ENCODE measurements around the gene PLS1. TPM values are rescaled to one million over a fixed set of nuclear protein-coding genes. Genes with fewer than 3 reads are reported as not detected.
"Not testable (repeated sequence)": the region's sequence is repeated elsewhere in the genome, so short reads cannot be mapped to it uniquely, and the experiment has no call there.

The PLS1 gene
- total RNA-seq, 4 donors from 2014 or later, result 58.7 to 507 (median 340) TPM

- Histone ChIP-seq H3K27ac (peak overlapping the region; percentile 87 to 92 (median 90)), H3K27me3 (no peaks in the 10 kb centered on the region), H3K36me3 (no peaks in the 10 kb centered on the region), H3K4me3 (peak overlapping the region in 1 of 4 donors; percentile 26), H3K9me3 (no peaks in the 10 kb centered on the region), H3K4me1 (peaks cover 0 to 64% (median 26%) of the 10 kb centered on the region in 4 donors)
- 25 to 68% methylated on average over 2 to 4 of the region's 4 CpGs for WGBS, 2 donors (ENCODE audit: low coverage in 1 of 2)
- intact Hi-C loops (cut with DNase I; ENCODE audit: low total_unique reads), result no loop called here
- no peak for TF ChIP-seq POLR2AphosphoS5 (IDR thresholded peaks at IDR 0.05)
- no peak for TF ChIP-seq EP300 (IDR thresholded peaks at IDR 0.05; ENCODE audit: low read depth)
- TF ChIP-seq POLR2A (IDR thresholded peaks at IDR 0.05), result no peak
- TF ChIP-seq CTCF (IDR thresholded peaks at IDR 0.05), result no peak
- DNase-seq, result no peak
- in situ Hi-C loops (cut with MboI; ENCODE audit: low pct_ligation_motif_present in 1 of 4, low pct_unique_long_range_greater_than_20kb in 1 of 4, low sequenced_read_pairs in 3 of 4), result no loop called here
Measured at GRCh38 chr3:142601713-142602112, 5.5 kb downstream of the PLS1 start.

GRCh38 chr3:142602619-142603385 is 6.6 kb downstream of the PLS1 start:
- intact Hi-C loops (cut with DNase I; ENCODE audit: low total_unique reads), result no loop called here
- WGBS, 2 donors (ENCODE audit: low coverage in 1 of 2), result 44 to 58% methylated on average over 11 to 13 of the region's 13 CpGs
- peak overlapping the region in 1 of 4 donors; percentile 26 for H3K4me3 ChIP-seq
- no peaks in the 10 kb centered on the region for H3K36me3 ChIP-seq
- peak overlapping the region; percentile 87 to 92 (median 90) for H3K27ac ChIP-seq
- no peaks in the 10 kb centered on the region for H3K9me3 ChIP-seq
- in situ Hi-C loops (cut with MboI; ENCODE audit: low pct_ligation_motif_present in 1 of 4, low pct_unique_long_range_greater_than_20kb in 1 of 4, low sequenced_read_pairs in 3 of 4), result no loop called here
- no peaks in the 10 kb centered on the region for H3K27me3 ChIP-seq
- DNase-seq, result peak; percentile 46
- peaks cover 0 to 74% (median 27%) of the 10 kb centered on the region in 4 donors for H3K4me1 ChIP-seq
- TF ChIP-seq POLR2A (IDR thresholded peaks at IDR 0.05), result peak; percentile 42
- no peak for TF ChIP-seq CTCF (IDR thresholded peaks at IDR 0.05)
- TF ChIP-seq EP300 (IDR thresholded peaks at IDR 0.05; ENCODE audit: low read depth), result no peak
- TF ChIP-seq POLR2AphosphoS5 (IDR thresholded peaks at IDR 0.05), result peak in 1 of 3 donors; percentile 6

GRCh38 chr3:142603386-142603705 is 7.2 kb downstream of the PLS1 start:
- peak; percentile 62 for DNase-seq
- WGBS, 2 donors (ENCODE audit: low coverage in 1 of 2), result 50 to 57% methylated on average over 1 to 7 of the region's 7 CpGs
- H3K27me3 ChIP-seq; H3K9me3 ChIP-seq; H3K36me3 ChIP-seq; H3K4me3 ChIP-seq; in situ Hi-C loops (cut with MboI; ENCODE audit: low pct_ligation_motif_present in 1 of 4, low pct_unique_long_range_greater_than_20kb in 1 of 4, low sequenced_read_pairs in 3 of 4); intact Hi-C loops (cut with DNase I; ENCODE audit: low total_unique reads): not testable (repeated sequence)
- Histone ChIP-seq H3K27ac (peak overlapping the region; percentile 87 to 92 (median 90)), H3K4me1 (peaks cover 0 to 77% (median 27%) of the 10 kb centered on the region in 4 donors)
- TF ChIP-seq POLR2AphosphoS5 (IDR thresholded peaks at IDR 0.05), result peak in 1 of 3 donors; percentile 41

GRCh38 chr3:142604940-142605339 is 8.7 kb downstream of the PLS1 start:
- H3K27ac ChIP-seq, result peak overlapping the region; percentile 87 to 92 (median 90)

More at GRCh38 chr3:142604940-142605339, 8.7 kb downstream of the PLS1 start:
- Histone ChIP-seq H3K9me3 (no peaks in the 10 kb centered on the region), H3K27me3 (no peaks in the 10 kb centered on the region), H3K4me3 (no peak overlapping the region), H3K36me3 (no peaks in the 10 kb centered on the region), H3K4me1 (peaks cover 0 to 75% (median 30%) of the 10 kb centered on the region in 4 donors)
- TF ChIP-seq POLR2A (IDR thresholded peaks at IDR 0.05) (no peak), EP300 (IDR thresholded peaks at IDR 0.05; ENCODE audit: low read depth) (no peak), CTCF (IDR thresholded peaks at IDR 0.05) (no peak), POLR2AphosphoS5 (IDR thresholded peaks at IDR 0.05) (no peak)
- no peak for DNase-seq
- in situ Hi-C loops (cut with MboI; ENCODE audit: low pct_ligation_motif_present in 1 of 4, low pct_unique_long_range_greater_than_20kb in 1 of 4, low sequenced_read_pairs in 3 of 4), result no loop called here
- intact Hi-C loops (cut with DNase I; ENCODE audit: low total_unique reads), result no loop called here
